Cerebellar nuclear complex (tissue), 1 donor: ENCODE data around the gene SLC12A7.
"Not testable (repeated sequence)": the region's sequence is repeated elsewhere in the genome, so short reads cannot be mapped to it uniquely, and the experiment has no call there.

Source experiments
- DNase-seq, 2 experiments: peaks; one replicate each; lab custom pipeline; 2025; lab: John Stamatoyannopoulos, UW

The SLC12A7 gene

GRCh38 chr5:1007681-1008450, 104.0 kb downstream of the SLC12A7 start:
- DNase-seq = no peak

GRCh38 chr5:1007221-1007680, 104.6 kb downstream of the SLC12A7 start:
- DNase-seq = no peak

GRCh38 chr5:1006656-1007071, 105.2 kb downstream of the SLC12A7 start:
- DNase-seq = no peak

- DNase-seq = no peak
Observed at GRCh38 chr5:1005904-1006655, 105.8 kb downstream of the SLC12A7 start.

GRCh38 chr5:1005249-1005851, 106.5 kb downstream of the SLC12A7 start:
- DNase-seq = no peak

GRCh38 chr5:1004461-1005248, 107.2 kb downstream of the SLC12A7 start:
- no peak for DNase-seq

GRCh38 chr5:1003296-1003937, 108.4 kb downstream of the SLC12A7 start:
- DNase-seq = no peak

- DNase-seq = no peak
Observed at GRCh38 chr5:1002836-1003235, 109.0 kb downstream of the SLC12A7 start.

GRCh38 chr5:1002271-1002546, 109.7 kb downstream of the SLC12A7 start:
- no peak for DNase-seq

GRCh38 chr5:1001406-1002270, 110.2 kb downstream of the SLC12A7 start:
- no peak for DNase-seq

- not testable (repeated sequence) for DNase-seq
Observed at GRCh38 chr5:1000831-1001230, 111.0 kb downstream of the SLC12A7 start.
